ENCODE measurements around the gene TRIM17.
A peak's percentile ranks its signal among the peaks of the same experiment; 100 is the strongest.

The TRIM17 gene

GRCh38 chr1:228378873-228379460 lies 37.7 kb downstream of the TRIM17 start:
- peak; percentile 32 for DNase-seq (ENCODE audit: low read depth, low spot score)

GRCh38 chr1:228378090-228378872 lies 38.4 kb downstream of the TRIM17 start:
- peak; percentile 95 for DNase-seq (ENCODE audit: low read depth, low spot score)

- no peak for DNase-seq (ENCODE audit: low read depth, low spot score)
These were observed 39.0 kb downstream of the TRIM17 start for GRCh38 chr1:228377664-228378089.

- no peak for DNase-seq (ENCODE audit: low read depth, low spot score)
These were observed 39.7 kb downstream of the TRIM17 start for GRCh38 chr1:228376651-228377631.

GRCh38 chr1:228376262-228376628 lies 40.4 kb downstream of the TRIM17 start:
- no peak for DNase-seq (ENCODE audit: low read depth, low spot score)

DNA sequence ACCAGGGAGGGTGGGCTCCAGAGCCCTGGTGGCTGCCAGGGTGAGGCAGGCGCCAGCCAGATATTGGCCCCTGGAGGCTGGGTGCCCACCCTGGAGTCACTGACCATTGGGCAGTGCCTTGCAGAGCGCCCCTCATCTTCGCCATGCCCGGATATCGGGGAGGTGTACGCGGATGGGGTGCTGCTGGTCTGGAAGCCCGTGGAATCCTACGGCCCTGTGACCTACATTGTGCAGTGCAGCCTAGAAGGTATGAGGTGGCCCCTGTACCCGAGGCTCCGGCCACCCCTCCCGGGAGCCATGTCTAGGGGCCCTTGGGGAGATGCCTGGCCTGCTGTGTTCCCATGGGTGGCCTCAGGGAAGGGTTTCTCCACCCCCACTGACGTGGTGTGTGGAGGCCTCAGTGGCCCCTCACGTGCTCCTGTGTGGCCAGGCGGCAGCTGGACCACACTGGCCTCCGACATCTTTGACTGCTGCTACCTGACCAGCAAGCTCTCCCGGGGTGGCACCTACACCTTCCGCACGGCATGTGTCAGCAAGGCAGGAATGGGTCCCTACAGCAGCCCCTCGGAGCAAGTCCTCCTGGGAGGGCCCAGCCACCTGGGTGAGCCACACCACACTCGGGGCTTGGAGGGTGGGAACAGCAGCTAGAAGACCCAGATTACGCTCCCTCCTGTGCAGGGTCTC lies 40.9 kb downstream of the TRIM17 start:
- DNase-seq (ENCODE audit: low read depth, low spot score), result no peak

- no peak for DNase-seq (ENCODE audit: low read depth, low spot score)
These were observed 41.7 kb downstream of the TRIM17 start for GRCh38 chr1:228374711-228375577.

- DNase-seq (ENCODE audit: low read depth, low spot score), result no peak
These were observed 42.7 kb downstream of the TRIM17 start for GRCh38 chr1:228373681-228374571.

- no peak for DNase-seq (ENCODE audit: low read depth, low spot score)
These were observed 43.5 kb downstream of the TRIM17 start for GRCh38 chr1:228373004-228373680.

DNA sequence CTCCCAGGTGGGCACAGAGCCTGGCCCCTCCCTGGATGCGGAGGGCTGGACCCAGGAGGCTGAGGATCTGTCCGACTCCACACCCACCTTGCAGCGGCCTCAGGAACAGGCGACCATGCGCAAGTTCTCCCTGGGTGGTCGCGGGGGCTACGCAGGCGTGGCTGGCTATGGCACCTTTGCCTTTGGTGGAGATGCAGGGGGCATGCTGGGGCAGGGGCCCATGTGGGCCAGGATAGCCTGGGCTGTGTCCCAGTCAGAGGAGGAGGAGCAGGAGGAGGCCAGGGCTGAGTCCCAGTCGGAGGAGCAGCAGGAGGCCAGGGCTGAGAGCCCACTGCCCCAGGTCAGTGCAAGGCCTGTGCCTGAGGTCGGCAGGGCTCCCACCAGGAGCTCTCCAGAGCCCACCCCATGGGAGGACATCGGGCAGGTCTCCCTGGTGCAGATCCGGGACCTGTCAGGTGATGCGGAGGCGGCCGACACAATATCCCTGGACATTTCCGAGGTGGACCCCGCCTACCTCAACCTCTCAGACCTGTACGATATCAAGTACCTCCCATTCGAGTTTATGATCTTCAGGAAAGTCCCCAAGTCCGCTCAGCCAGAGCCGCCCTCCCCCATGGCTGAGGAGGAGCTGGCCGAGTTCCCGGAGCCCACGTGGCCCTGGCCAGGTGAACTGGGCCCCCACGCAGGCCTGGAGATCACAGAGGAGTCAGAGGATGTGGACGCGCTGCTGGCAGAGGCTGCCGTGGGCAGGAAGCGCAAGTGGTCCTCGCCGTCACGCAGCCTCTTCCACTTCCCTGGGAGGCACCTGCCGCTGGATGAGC lies 44.3 kb downstream of the TRIM17 start:
- no peak for DNase-seq (ENCODE audit: low read depth, low spot score)

GRCh38 chr1:228371741-228372182 lies 44.9 kb downstream of the TRIM17 start:
- DNase-seq (ENCODE audit: low read depth, low spot score), result no peak

GRCh38 chr1:228370941-228371740 lies 45.5 kb downstream of the TRIM17 start:
- no peak for DNase-seq (ENCODE audit: low read depth, low spot score)

GRCh38 chr1:228370439-228370940 lies 46.2 kb downstream of the TRIM17 start:
- no peak for DNase-seq (ENCODE audit: low read depth, low spot score)

GRCh38 chr1:228369608-228370438 lies 46.8 kb downstream of the TRIM17 start:
- no peak for DNase-seq (ENCODE audit: low read depth, low spot score)

GRCh38 chr1:228368801-228369607 lies 47.7 kb downstream of the TRIM17 start:
- no peak for DNase-seq (ENCODE audit: low read depth, low spot score)

All from ELF-1 (cell line).